Activated B cell treated with CpG ODN at 0.5 μM for 24 hours (primary cell): Measurements from ENCODE around the gene RAB22A. TPM values are rescaled to one million over a fixed set of nuclear protein-coding genes. Genes with fewer than 3 reads are reported as not detected.

ENCODE experiments used
- ATAC-seq: fragments of 200-7000 bp; cut with Tn5 transposase; one replicate; pipeline ENCODE4 v1.10.0; 2021; ENCODE audit warnings: low read depth, mild to moderate bottlenecking, moderate library complexity
- CTCF ChIA-PET: fragments of 350-600 bp; sonication (Branson Sonifier 250); formaldehyde crosslinking; loops from one replicate; lab custom pipeline; 2021; ENCODE audit warnings: antibody characterized with exemption; lab: Charles Lee
- POLR2A ChIA-PET: fragments of 350-600 bp; sonication (Branson Sonifier 250); formaldehyde crosslinking; loops from one replicate; lab custom pipeline; 2021; ENCODE audit warnings: antibody characterized with exemption; lab: Charles Lee
- DNase-seq: peaks from one replicate; pipeline ENCODE4 v3.0.0; 2022
- H3K27ac Mint-ChIP-seq: one replicate; pipeline ENCODE4 v1.8.0; 2020; ENCODE audit warnings: mixed read lengths
- H3K27me3 Mint-ChIP-seq: one replicate; pipeline ENCODE4 v1.8.0; 2021; ENCODE audit warnings: mixed read lengths
- H3K36me3 Mint-ChIP-seq: one replicate; pipeline ENCODE4 v1.8.0; 2021; ENCODE audit warnings: low read depth, mixed read lengths
- H3K4me1 Mint-ChIP-seq: one replicate; pipeline ENCODE4 v1.8.0; 2021; ENCODE audit warnings: mixed read lengths
- H3K4me3 Mint-ChIP-seq: one replicate; pipeline ENCODE4 v1.8.0; 2020; ENCODE audit warnings: mild to moderate bottlenecking, mixed read lengths
- H3K9me3 Mint-ChIP-seq: one replicate; pipeline ENCODE4 v1.8.0; 2020; ENCODE audit warnings: mixed read lengths
- CTCF ChIP-seq: fragments of 200-600 bp; IDR thresholded peaks from one replicate; pipeline ENCODE4 v1.8.0; 2022; ENCODE audit warnings: antibody characterized with exemption, mild to moderate bottlenecking
- intact Hi-C: fragments of 100-400 bp; cut with micrococcal nuclease; formaldehyde crosslinking; loops from one replicate; pipeline ENCODE4 v1.15.1; 2024
- total RNA-seq: library from RNA; stranded (reverse); gene quantifications from 2 replicates; pipeline ENCODE4 v1.2.3, GENCODE V29; 2022

RAB22A gene, protein sequence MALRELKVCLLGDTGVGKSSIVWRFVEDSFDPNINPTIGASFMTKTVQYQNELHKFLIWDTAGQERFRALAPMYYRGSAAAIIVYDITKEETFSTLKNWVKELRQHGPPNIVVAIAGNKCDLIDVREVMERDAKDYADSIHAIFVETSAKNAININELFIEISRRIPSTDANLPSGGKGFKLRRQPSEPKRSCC
- total RNA-seq, result 14.4 and 15.7 TPM in 2 replicates

DNA sequence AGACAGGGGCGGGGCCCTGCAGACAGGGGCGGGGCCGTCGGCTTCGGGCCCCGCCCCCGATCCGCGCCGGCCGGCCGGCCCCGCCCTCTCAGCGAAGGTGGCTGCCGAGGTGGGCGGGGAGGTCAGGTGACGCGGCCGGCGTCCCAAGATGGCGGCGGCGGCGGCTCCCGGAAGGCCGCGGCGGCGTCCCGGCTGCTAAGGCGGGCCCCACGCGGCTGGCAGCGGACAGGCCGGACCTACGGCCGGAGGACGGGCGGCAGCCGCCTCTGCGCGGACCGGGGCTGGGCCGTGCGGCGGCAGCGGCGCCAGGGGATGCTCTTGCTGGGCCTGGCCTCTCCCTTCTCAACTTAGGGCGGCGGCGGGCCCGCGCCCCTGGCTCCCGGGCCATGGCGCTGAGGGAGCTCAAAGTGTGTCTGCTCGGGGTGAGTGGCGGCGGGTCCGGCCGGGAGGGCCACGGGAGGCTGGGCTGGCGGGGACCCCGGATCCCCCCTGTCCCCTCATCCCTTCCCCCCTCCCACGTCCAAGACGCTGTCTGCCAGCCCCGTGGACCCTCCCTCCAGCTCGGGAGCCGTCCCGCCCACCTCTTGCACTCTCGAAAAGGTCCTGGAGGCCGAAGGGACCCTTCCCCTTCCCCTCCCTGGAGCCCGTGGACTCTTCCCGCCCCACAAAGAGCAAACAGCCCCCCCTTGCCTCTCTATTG lies at the start of gene RAB22A:
RAB22A (plus strand) TSS at position 125 of the 700 bp plus-strand sequence; CDS start at position 387, 262 bp downstream.
- POLR2A ChIA-PET, result interaction anchor here (0.8 to 2.1 kb wide), 5 partner anchors 31 to 680 kb away, joined by 3 to 27 read pairs (median 5); partner anchors contain the start of genes STX16 and VAPB
- CTCF ChIA-PET, result no interaction called here
- Mint-ChIP-seq H3K9me3 (no peaks in the 10 kb centered on the region), H3K4me1 (peaks cover 58% of the 10 kb centered on the region), H3K4me3 (peak within 1 kb of the TSS; percentile 94), H3K27me3 (no peaks in the 10 kb centered on the region), H3K27ac (peak within 1 kb of the TSS; percentile 94), H3K36me3 (peaks cover 32% of the 10 kb centered on the region)
- intact Hi-C loops, result loop anchor here (1.0 to 10.0 kb wide), 9 partner anchors 80 to 1917 kb away; partner anchors contain the start of genes ATP5F1E, AURKA, CSTF1 and CTSZ
- peak; percentile 85 for DNase-seq
- no peak for TF ChIP-seq CTCF
- peak; percentile 61 for ATAC-seq

GRCh38 chr20:58260006-58260405 lies 49.5 kb upstream of the RAB22A start:
- no peak overlapping the region for H3K27ac Mint-ChIP-seq
- POLR2A ChIA-PET, result no interaction called here
- ATAC-seq (no peak), DNase-seq (no peak)
- H3K36me3 Mint-ChIP-seq, result peaks cover 26% of the 10 kb centered on the region
- H3K4me1 Mint-ChIP-seq, result peaks cover 14% of the 10 kb centered on the region
- intact Hi-C loops, result no loop called here
- H3K27me3 Mint-ChIP-seq, result no peaks in the 10 kb centered on the region
- no peak overlapping the region for H3K4me3 Mint-ChIP-seq
- TF ChIP-seq CTCF, result no peak
- H3K9me3 Mint-ChIP-seq, result no peaks in the 10 kb centered on the region
- CTCF ChIA-PET, result interaction anchor here (1.2 kb wide), 1 partner anchor 23 kb away, joined by 3 read pairs; no protein-coding TSS in a partner anchor

DNA sequence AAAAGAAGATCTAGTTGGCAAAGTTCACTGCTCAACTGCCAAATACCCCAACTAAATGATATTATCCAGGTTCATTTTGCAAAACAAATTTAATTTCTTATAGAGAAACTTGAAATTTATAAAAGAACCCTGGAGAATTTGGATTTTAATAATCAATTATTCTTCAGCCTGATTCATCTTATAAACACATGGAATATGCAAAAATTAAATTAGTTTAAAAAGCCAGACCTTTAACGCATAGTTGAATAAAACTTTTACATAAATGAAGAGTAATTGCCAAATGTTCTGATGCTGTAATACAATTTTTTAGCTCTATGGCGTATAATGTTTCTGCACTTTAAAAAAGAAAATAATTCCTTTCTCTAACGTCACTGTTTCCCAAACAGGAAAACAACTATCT lies 47.9 kb upstream of the RAB22A start:
- DNase-seq (no peak), ATAC-seq (no peak)
- intact Hi-C loops, result no loop called here
- CTCF ChIA-PET, result no interaction called here
- Mint-ChIP-seq H3K36me3 (peaks cover 24% of the 10 kb centered on the region), H3K27me3 (no peaks in the 10 kb centered on the region), H3K27ac (no peak overlapping the region), H3K4me3 (no peak overlapping the region), H3K4me1 (peaks cover 14% of the 10 kb centered on the region), H3K9me3 (no peaks in the 10 kb centered on the region)
- POLR2A ChIA-PET, result no interaction called here
- no peak for TF ChIP-seq CTCF

DNA sequence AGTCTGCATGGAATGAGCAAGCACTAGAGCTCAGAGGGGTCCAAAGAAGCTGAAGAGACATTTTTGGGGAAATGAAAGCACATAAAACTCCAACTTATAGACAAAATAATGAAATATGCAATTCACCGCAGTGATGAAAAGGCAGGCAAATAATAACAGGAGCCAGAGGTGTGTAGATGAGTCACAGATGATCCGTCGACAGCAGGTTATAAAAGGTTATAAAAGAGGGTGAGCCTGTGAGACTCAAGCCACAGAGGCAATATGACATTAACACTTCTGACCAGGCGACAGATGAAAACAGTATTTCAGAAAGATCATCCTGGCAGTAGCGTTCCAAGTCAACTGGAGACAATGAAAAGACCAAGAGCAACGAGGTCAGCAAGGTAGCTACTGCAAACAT lies 45.2 kb upstream of the RAB22A start:
- ATAC-seq (no peak), DNase-seq (no peak)
- CTCF ChIA-PET, result no interaction called here
- intact Hi-C loops, result no loop called here
- no peaks in the 10 kb centered on the region for H3K9me3 Mint-ChIP-seq
- TF ChIP-seq CTCF, result no peak
- peaks cover 6% of the 10 kb centered on the region for H3K4me1 Mint-ChIP-seq
- no peak overlapping the region for H3K4me3 Mint-ChIP-seq
- POLR2A ChIA-PET, result no interaction called here
- no peak overlapping the region for H3K27ac Mint-ChIP-seq
- peaks cover 36% of the 10 kb centered on the region for H3K36me3 Mint-ChIP-seq
- no peaks in the 10 kb centered on the region for H3K27me3 Mint-ChIP-seq
